SKM-1 treated with dmso at 0.1 percent for 144 hours (cell line): Measurements from ENCODE around the gene CCIN.
"Not testable (repeated sequence)": the region's sequence is repeated elsewhere in the genome, so short reads cannot be mapped to it uniquely, and the experiment has no call there.

Experiments
- DNase-seq: peaks from one replicate; lab custom pipeline; 2025; ENCODE audit not compliant: unreplicated experiment; lab: John Stamatoyannopoulos, UW

Gene CCIN

GRCh38 chr9:36158122-36158521 lies 11.1 kb upstream of the CCIN start:
- DNase-seq = no peak

- DNase-seq = no peak
These were observed 10.3 kb upstream of the CCIN start for GRCh38 chr9:36158917-36159316.

GRCh38 chr9:36159509-36159908 lies 9.7 kb upstream of the CCIN start:
- not testable (repeated sequence) for DNase-seq

- not testable (repeated sequence) for DNase-seq
These were observed 9.1 kb upstream of the CCIN start for GRCh38 chr9:36160126-36160525.

DNA sequence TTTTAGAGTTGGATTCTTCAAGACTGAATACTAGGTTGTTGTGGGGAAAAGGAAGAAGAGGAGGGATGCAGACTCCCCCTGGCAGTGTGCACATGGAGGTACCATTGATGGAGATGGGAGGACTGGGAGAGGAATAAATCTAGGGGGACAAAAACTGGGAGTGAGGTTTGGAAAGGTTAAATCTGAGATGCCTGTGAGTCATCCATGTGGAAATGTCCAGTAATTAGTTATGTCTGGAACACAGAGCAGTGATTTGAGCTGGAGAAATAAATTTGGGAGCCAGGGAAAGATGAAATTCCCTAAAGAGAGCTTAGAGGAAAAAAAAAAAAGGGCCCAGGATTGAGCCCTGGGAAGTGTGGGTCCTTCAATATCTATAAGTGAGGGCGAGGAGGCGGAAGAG lies 8.0 kb upstream of the CCIN start:
- no peak for DNase-seq

GRCh38 chr9:36162211-36162738 lies 6.9 kb upstream of the CCIN start:
- DNase-seq = no peak

DNA sequence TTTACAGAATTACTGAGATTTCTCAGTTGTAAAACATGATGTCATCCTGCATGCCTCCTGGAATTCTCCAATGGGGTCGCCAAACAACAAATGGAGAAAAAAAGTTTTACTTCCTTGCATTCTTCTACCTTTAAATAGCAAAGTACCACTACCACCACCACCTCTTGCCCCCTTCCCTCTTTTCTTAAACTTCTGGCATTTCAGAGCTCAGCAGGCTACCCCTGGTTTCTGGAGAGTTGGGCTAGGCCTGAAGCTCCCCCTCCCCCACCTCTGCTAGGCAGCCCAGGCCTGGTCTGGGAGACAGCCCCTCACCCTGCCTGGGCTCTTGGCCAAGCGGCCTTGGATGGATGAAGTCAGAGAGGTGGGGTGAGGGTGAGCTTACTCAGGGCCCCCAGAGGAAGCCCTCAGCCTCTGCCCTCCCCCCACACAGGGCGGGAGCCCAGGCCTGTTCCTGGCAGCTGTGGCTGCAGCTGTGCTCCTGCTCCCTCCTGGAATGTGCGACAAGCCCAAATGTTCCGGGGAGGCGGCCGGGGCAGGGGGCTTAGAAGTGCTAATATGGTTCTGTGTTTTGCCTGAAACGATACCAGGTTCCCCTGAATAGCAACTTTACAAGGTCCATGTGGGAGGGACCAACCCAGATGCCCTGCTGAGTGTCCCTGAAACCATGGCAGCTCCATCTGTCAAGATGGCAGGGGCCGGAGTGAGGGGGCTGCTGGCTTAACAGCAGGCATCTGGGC lies 6.0 kb upstream of the CCIN start:
- no peak for DNase-seq

DNA sequence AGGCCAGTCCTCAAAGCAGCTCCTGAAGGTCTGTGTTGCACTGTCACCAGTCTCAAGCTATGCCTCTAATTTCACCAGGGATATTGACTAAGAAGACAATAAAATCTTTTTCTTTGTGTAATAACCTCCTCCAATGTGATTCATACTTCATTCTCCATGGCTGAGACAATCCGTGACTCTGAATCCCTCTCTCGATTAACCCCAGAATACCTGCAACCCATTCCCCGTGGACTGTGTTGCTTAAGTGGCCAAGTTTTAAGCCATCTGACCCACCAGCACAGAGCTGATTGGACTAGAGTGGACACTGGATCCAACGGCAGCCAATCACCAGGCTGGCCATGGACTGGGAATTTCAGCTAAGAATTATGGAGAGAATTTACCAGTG lies 5.4 kb upstream of the CCIN start:
- DNase-seq = no peak

DNA sequence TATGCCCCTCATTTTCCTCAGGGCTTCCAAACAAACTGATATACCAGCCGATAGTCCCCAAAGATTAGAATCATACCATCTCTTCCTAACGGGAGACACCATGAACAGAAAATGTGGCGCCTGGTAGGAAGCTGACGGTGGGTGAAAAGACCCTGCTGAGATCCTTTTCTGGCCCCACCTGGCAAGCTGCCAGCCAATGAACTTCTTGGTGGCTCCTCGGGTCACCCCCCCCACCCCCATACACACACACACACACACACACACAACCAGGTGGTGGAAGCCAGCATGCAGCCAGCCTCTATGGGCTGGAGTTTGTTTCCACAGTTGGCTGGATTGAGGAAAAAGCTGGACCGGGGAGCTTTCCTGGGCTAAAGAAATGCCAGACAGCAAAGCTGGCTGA lies 4.8 kb upstream of the CCIN start:
- DNase-seq = no peak

DNA sequence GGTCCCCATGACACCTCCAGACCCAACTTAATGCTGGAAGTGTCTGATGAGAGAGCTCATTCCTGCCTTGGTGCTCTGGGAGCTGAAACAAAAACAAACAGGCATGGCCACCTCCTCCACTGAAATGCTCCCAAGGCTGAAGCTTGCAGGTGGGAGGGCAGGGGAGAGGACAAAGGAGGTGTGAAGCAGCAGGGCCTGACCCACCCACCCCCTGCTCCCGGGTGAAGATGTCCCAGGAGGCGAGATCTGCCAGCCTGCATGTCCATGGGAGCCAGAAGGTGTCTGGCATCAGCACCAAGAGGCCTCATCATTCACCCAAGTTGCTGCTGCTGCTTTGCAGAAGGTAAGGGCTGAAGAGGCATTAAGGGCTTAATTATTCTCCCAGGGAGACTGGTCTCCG lies 4.2 kb upstream of the CCIN start:
- no peak for DNase-seq

- no peak for DNase-seq
These were observed 3.4 kb upstream of the CCIN start for GRCh38 chr9:36165826-36166167.

DNA sequence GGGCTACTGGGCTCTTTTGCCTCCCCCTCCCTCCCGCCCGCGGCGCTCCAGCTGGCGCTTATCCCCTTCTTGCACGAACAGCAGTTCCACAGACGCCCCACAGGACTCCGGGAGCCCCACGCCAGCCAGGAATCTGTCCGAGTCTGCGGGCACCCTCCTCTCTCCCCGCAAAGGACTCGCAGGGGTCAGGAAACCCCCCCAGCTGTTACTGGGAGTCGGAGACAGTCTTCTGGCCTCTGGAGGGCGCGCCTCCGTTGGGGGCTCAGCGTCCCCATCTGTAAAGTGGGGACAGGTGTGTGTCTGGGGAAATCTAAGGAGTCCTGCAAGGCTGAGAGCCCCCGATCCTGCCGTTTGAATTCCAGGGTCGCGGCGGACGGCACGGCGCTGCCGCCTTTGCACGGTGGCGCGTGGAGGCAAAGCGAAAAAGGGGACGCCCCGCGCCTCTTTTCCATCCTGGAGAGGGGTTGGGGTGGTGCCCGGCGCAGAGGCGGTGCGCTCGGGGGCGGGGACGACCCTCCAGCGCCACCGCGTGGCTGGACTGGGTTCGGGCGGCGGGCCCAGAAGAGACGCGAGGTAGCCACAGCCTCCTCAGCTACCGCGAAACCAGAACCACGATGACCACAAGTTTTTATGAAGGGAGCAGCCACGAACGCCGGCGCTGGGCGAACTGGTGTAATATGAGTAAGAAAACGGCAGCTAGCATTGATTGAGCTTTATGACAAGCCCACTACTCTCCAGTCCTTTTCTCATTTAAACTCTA lies 2.8 kb upstream of the CCIN start:
- DNase-seq = peak; percentile 86

GRCh38 chr9:36169708-36170107 lies 520 bp downstream of the CCIN start:
- peak; percentile 27 for DNase-seq

- no peak for DNase-seq
These were observed 1.3 kb downstream of the CCIN start for GRCh38 chr9:36170531-36170930.

DNA sequence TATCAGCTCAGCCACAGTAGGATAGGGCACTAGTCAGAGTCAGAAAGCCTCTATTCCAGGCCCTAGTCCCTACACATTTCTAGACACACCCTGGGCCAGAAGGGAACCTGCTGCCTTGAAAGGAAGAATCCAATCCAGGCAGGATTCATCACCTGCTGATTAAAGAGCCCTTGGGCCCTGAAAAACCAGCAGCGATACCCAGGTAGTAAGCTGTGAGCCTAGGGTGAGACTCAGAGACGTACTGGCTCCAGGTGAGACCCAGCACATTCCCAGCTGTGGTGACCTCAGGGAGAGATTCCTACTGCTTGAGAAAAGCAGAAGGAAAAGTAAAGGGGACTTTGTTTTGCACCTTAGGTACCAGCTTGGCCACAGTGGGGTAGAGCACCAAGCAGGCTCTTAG lies 4.7 kb downstream of the CCIN start:
- no peak for DNase-seq

GRCh38 chr9:36174271-36174670 lies 5.1 kb downstream of the CCIN start:
- no peak for DNase-seq

DNA sequence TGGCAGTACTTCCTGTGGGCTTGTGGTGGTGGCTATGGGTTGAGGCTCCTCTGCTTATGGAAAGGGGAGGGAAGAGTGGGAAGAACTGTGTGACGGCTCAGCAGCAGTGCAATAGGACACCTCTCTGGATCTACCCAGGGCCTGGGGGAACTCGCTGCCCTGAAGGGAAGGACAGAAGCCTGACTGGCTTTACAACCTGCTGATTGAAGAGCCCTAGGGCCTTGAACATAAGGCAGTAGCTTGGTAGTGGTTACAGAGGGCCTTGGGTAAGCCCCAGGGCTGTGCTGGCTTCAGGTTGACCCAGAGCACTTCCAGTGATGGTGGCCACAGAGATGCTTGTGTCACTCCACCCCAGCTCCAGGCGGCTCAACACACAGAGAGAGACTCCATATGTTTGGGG lies 5.5 kb downstream of the CCIN start:
- no peak for DNase-seq

GRCh38 chr9:36175209-36175608 lies 6.0 kb downstream of the CCIN start:
- DNase-seq = not testable (repeated sequence)

DNA sequence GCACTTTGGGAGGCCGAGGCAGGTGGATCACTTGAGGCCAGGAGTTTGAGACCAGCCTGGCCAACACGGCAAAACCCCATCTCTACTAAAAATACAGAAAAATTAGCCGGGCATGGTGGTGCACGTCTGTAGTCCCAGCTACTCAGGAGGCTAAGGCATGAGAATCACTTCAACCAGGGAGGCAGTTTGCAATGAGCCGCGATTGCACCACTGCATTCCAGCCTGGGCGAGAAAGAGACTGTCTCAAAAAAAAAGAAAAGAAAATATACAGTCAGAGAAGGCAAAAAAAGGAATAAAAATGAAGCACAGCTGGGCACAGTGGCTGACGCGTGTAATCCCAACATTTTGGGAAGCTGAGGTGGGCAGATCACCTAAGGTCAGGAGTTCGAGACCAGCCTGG lies 7.3 kb downstream of the CCIN start:
- not testable (repeated sequence) for DNase-seq

- DNase-seq = no peak
These were observed 8.4 kb downstream of the CCIN start for GRCh38 chr9:36177571-36177970.

DNA sequence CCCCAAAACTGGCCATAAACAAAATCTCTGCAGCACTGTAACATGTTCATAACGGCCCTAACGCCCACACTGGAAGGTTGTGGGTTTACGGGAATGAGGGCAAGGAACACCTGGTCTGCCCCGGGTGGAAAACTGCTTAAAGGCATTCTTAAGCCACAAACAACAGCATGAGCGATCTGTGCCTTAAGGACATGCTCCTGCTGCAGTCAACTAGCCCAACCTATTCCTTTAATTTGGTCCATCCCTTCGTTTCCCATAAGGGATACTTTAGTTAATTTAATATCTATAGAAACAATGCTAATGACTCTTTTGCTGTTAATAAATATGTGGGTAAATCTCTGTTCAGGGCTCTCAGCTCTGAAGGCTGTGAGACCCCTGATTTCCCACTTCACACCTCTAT lies 11.1 kb downstream of the CCIN start:
- not testable (repeated sequence) for DNase-seq

DNA sequence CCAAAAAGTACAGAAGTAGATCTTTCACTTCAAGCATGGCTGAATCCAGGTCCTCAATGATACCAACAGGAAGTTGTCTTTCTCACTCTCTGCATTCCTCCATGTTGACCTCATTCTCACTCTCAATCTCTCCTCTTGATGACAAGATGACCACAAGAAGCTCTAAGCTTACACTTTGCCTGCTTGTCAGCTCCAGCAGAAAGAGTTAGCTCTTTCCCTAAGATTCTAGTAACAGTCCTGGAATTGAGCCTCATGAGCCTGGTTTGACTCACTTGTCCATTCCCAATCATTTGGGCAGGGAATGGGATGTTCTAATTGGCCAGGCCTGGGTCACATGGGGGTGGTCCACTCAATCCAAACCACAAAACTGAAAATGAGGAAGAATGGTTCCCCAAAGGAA lies 18.2 kb downstream of the CCIN start:
- DNase-seq = no peak

- DNase-seq = no peak
These were observed 19.0 kb downstream of the CCIN start for GRCh38 chr9:36188212-36188611.
